ENCODE measurements around the gene SLC25A17.

DNA sequence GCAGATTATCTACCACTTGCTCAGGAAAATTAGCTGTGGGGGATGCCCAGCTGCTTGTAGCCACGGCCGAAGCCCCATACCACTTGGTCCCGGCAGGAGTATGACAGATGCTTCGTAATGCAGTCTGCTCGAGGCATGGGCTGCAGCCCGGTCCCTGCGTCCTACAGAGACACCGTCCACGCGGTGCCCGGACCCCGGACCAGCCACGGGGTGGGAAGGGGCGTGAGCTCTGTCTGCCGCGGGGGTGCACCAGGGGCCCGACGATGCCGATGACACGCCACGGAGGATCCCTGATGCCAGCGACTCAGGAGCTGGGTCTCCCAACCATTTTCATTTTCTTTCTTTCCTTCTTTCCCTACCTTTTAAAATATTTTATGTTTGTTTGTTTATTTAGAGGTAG lies 30.0 kb downstream of the SLC25A17 start:
- no peak for TF ChIP-seq POLR2A (IDR thresholded peaks at IDR 0.05; ENCODE audit: low read length)
- TF ChIP-seq GATA1 (IDR thresholded peaks at IDR 0.05; ENCODE audit: low read depth, low read length): no peak
